Endometrium (tissue), 2 donors: ENCODE data around the gene PRKN.
"Not testable (repeated sequence)": the region's sequence is repeated elsewhere in the genome, so short reads cannot be mapped to it uniquely, and the experiment has no call there.

Experiments
- FAIRE-seq: peaks from 2 replicates; lab custom pipeline; 2012; peaks lifted over from hg19 to GRCh38; lab: Jason Lieb, UNC
- donor health status: control.
- donor health status: control.

PRKN gene

GRCh38 chr6:161838306-161839035 lies 889.1 kb downstream of the PRKN start:
- no peak for FAIRE-seq

DNA sequence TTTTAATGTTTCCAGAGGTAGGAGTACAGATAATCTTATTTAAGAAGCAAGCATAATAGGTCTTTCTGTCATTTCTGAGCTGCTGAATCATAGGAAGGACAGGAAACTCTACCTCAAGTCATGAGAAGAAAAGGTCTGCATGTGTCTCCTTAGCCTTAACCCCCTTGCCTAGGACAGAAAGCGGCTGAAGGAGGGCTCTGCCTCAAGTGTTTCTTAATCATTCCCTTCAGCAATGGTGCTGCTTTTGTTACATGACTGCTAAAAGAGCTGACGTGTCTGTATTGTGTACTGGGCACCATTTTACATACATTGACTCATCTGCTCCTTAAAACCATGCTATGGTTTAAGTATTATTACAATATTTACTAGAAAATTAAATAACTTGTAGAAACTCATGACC lies 889.7 kb downstream of the PRKN start:
- FAIRE-seq = no peak

GRCh38 chr6:161837449-161837735 lies 890.2 kb downstream of the PRKN start:
- FAIRE-seq = no peak

GRCh38 chr6:161836643-161837448 lies 890.7 kb downstream of the PRKN start:
- no peak for FAIRE-seq

DNA sequence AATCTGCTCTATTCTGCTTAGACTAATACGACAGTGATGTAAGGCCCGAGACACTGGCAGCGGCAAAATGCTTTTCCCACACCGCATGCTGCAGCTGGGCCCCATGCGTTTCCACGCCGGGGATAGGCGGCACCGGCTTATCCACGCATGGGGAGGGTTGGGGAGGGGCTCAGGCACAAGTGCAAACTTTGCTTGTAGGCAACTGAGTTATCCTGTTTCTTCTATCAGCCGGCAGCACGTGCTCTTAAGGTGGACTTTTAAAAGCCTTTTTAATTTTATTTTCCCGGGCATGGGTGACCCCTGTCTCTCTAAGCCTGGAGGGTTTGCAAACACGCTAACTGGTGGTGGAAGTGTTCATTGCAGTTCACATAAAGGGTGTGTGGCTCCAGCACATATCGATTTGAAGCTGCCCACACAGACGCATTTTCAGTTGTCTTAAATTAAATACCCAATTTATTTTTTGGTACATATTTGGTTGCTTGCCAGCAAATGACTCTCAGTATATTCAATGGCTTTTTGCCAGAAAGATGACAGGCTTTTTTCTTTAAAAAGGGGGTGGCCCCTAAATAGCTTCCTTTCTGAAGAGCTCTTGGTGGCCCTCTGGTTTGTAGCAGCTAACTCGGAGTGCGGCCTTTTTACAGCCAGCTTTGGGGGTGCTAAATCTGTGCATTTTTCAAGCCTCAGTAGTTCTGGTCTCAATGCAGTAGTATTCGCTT lies 891.9 kb downstream of the PRKN start:
- no peak for FAIRE-seq

GRCh38 chr6:161834426-161834825 lies 893.1 kb downstream of the PRKN start:
- FAIRE-seq = no peak

DNA sequence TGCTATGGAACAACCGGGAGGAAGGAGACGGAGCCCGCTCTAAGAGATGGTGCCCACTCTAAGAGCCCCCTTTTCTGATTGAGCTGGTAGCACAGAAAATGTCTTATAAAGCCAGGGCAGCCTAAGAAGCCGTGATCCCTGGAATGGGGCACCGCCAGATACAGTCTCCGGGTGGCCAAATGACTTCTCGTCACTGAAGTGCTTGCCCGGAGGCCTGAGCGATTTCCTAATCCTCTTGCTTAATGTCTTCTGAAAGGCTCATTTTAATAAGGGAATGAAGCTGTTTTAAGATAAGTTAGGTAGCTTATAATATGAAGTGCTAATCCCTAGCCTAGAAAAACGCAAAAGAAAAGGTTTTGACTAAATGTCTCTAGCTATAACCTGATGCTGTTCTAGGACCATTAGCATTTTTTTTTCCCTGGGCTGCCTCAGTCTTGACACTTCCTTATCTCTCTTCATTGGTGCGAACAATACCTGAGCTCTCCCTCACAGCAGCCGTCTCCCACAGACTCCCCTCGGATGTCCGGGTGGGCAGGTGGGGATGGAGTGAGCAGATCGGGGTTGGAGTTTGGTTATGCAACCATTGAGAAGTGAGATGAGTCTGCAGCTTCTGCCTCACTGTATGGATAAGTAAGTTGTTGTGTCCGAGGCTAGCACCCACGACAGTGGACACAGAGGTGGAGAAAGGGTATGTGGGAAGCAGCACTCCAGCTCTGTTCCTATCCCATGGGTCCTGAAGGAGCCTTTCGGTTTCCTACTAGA lies 894.3 kb downstream of the PRKN start:
- no peak for FAIRE-seq

- no peak for FAIRE-seq
These were observed 894.9 kb downstream of the PRKN start for GRCh38 chr6:161832622-161833021.

GRCh38 chr6:161830866-161831616 lies 896.5 kb downstream of the PRKN start:
- no peak for FAIRE-seq

GRCh38 chr6:161829291-161829729 lies 898.3 kb downstream of the PRKN start:
- FAIRE-seq = no peak

DNA sequence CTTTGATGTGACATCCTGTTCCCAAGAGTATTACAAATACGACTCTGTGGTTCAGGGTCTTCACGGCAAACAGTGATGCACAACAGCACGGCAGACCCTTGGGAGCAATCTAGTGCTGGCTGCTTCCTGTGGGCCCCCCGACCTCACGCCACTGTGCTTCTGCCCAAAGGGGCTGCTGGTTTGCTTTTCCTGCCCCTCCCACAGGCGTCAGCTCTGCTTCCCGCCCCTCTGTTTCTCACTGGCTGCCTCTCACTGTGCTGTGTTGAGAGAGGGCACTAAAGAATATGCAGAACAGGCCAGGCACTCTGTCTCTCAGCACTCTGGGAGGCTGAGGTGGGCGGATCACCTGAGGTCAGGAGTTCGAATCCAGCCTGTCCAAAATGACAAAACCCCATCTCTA lies 899.2 kb downstream of the PRKN start:
- FAIRE-seq = no peak

DNA sequence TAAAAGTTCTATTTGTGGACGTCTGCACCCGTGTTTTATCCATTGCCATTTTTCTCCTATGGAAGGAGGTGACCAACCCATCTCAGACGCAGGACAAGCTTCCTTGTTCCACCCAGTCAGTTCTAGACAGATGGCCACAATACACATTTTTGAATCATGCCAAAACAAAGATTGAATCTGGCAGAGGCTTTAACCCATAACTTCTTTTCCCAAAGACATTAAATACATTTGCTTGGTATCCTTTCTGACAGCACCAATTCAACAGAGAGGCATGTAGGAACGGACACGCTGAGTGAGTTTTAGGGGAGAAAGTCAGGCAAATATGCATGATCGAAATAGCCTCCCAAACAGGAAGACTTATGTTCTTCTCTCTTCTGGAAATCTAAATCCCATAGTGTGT lies 901.1 kb downstream of the PRKN start:
- FAIRE-seq = no peak

DNA sequence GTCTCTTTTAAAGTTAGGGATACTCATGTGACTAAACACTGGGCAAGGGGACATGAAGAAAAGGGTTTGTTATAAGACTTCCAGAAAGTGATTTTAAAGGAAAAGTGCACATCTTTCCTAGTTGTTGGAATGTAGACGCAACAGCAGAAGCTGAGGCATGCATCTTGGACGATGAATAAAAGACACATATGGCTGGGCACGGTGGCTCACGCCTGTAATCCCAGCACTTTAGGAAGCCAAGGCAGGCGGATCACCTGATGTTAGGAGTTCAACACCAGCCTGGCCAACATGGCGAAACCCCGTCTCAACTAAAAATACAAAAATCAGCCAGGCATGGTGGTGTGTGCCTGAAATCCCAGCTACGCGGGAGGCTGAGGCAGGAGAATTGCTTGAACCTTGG lies 905.4 kb downstream of the PRKN start:
- not testable (repeated sequence) for FAIRE-seq

DNA sequence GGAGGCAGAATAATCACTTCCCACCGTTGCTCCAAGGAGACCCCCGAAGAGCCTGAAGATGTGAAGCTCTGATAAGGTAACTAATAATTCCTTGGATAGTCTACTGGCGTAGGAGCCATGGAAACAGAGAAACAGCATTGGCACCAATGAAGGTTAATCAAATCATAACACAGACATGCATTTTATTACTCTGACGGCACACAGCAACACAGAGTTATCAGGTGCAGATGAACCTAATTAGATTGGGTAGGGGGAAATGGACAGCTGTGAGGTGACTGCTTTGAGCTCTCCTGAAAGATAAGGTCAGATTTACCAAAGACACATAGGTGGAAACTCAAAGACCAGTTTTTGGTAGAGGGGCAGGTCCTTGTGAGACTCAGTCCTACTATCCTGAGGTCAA lies 909.7 kb downstream of the PRKN start:
- no peak for FAIRE-seq

DNA sequence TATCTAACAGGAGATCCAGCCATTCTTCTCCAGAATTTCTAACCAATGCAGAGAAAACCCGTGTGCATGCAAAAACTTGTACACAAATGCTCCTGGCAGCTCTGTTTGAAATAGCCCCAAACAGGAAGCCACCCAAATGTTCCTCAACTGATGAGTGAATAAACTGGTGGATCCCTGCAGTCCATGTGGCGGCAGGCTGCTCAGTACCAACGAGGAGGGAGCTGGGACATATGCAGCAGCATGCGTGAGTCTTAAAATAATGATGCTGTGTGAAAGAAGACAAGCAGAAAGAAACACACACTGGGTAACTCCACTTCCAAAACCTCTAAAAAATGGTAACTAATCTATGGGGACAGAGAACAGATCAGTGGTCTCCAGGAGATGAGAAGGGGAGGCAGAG lies 911.6 kb downstream of the PRKN start:
- no peak for FAIRE-seq

GRCh38 chr6:161813156-161813555 lies 914.4 kb downstream of the PRKN start:
- no peak for FAIRE-seq

- FAIRE-seq = no peak
These were observed 917.6 kb downstream of the PRKN start for GRCh38 chr6:161809971-161810370.

GRCh38 chr6:161804838-161805237 lies 922.7 kb downstream of the PRKN start:
- FAIRE-seq = no peak

DNA sequence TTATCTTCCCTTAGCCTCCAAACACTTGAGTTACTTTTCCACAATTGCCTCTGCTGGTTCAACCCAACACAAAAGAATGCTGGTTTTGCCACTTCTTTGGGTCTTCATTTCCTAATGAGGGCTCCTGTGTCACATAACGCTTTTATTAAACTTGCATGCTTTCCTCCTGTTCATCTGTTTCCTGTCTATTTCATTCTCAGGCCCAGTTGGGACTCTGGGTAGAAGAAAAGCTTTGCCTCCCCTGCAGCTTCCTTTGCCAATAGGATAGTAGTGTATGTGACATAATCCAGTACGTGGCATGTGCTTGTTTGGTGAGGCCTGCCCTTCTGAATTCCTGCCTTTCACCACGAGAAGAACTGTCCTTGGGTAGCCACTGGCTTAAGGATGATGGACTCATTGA lies 924.4 kb downstream of the PRKN start:
- no peak for FAIRE-seq

DNA sequence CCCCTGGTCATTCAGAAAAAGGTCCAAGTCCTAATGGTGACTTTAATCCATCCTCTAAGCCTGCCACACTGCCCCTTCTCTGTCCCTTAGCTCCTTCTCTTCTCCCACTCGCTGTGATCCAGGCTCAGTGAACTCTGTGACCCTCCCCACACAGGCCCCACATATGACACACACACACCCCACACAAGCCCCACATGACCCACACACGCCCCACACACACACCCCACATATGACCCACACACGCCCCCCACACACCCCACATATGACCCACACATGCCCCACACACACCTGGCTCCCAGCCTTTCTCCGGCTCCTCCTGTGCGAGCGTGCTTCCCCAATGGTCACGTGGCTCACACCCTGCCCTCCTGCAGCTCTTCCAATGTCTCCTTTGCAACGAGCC lies 925.3 kb downstream of the PRKN start:
- FAIRE-seq = no peak

- FAIRE-seq = no peak
These were observed 928.6 kb downstream of the PRKN start for GRCh38 chr6:161798844-161799394.
